WI38 (cell line): Measurements from ENCODE around the gene MAP3K14.
A peak's percentile ranks its signal among the peaks of the same experiment; 100 is the strongest.

Source experiments
- H3K4me3 ChIP-seq: 2 replicates; pipeline ENCODE4 v1.5.1; 2011; ENCODE audit warnings: low read depth, mild to moderate bottlenecking, control low read depth, low read length
- CTCF ChIP-seq: IDR thresholded peaks from 2 replicates; pipeline ENCODE4 v1.5.1; 2012; ENCODE audit warnings: low read depth, mild to moderate bottlenecking, control low read depth, low read length

The MAP3K14 gene

GRCh38 chr17:45320349-45320930, 3.6 kb upstream of the MAP3K14 start:
- TF ChIP-seq CTCF, result no peak
- no peak overlapping the region for H3K4me3 ChIP-seq

DNA sequence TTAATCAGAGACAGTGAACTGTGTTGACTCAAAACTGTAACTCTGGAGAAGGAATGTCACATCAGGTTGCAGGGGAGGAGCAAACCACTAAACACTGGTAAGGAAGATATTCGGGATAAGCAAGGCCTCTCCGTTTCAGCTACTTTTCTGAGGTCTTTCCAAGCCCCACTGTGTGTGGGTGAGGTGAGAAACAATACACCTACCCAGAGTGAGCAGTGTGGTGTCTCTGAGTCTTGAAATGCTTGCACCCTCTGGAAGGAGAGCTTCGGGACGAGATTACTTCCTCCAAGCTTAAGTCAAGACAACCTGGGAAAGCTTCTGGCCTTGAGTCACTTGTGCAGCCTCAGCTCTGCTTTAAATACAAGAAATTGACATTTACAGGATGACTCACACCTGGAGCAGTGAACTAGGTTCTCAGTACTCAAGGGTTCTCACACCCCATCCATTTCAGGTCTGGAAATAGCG, 2.5 kb upstream of the MAP3K14 start:
- no peak overlapping the region for H3K4me3 ChIP-seq
- TF ChIP-seq CTCF, result no peak

DNA sequence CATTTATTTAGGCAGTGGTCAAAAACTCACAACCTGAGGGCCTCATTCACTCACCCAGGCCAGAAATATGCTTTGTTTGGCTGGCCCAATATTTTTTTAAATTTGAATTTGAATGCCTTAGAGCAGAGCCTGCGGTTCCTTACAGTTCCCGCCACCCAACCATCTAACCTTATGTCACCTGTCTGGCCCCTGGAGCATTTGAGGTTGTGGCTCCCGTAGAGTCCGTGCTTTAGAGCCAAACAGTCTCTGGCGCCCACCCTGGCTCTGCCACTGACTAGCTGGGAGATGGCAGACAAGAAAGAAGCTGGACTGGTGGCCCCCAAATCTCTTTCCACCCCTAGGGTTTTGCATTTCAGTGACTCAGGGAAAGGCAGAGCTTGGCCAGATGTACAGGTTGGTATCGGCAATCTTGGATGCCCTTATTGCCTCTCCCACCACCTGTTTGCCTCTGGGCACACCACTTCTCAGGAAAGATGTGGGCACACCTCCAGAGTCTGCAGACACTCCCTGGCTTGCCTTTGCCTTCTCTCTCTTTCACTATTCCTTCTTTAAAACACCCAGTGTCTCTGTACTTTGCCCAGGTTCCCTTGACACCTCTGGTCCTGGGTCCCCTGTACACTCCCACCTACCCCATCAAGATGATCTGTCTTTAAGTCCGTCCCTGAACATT, 1.9 kb upstream of the MAP3K14 start:
- no peak overlapping the region for H3K4me3 ChIP-seq
- TF ChIP-seq CTCF, result no peak

DNA sequence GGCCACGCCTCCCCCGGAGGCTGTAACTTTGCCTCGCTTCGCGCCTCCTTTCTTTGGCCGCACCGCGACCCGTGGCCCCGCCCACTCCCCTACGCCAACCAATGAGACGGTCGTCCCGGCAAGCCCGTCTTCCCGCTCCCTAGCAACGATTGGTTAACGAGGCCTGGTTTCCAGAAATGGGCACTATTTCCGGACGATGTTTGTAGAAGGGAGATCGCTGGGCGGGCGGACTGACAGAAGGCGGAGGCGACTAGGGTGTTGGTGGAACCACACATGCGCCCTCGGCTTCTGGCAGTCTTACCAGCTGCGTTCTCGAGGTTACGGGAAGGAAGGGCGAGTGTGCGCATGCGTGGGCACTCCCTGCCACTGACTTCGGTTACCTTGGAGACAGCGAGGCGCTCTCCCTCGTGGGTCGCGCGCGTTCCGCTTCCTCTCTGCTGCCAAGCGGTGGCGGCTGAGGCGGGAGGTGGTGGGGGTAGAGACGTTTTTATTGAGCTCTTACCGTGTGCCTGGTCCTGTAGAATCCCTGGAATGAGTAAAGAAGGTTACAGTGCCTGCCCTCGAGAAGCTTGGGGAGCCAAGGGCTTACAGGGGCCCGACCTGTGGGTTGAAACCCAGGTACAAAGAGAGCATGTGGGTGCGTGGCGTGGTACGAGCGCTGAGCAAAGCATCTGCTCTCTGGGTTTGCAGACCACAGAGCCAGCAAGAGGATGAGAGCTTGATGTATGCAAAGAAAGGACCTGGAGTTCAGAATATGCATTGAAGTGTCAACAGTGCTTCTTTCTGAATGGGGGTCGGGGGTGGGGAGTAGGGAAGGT, 500 bp upstream of the MAP3K14 start:
- peak overlapping the region; percentile 60 for H3K4me3 ChIP-seq
- no peak for TF ChIP-seq CTCF

DNA sequence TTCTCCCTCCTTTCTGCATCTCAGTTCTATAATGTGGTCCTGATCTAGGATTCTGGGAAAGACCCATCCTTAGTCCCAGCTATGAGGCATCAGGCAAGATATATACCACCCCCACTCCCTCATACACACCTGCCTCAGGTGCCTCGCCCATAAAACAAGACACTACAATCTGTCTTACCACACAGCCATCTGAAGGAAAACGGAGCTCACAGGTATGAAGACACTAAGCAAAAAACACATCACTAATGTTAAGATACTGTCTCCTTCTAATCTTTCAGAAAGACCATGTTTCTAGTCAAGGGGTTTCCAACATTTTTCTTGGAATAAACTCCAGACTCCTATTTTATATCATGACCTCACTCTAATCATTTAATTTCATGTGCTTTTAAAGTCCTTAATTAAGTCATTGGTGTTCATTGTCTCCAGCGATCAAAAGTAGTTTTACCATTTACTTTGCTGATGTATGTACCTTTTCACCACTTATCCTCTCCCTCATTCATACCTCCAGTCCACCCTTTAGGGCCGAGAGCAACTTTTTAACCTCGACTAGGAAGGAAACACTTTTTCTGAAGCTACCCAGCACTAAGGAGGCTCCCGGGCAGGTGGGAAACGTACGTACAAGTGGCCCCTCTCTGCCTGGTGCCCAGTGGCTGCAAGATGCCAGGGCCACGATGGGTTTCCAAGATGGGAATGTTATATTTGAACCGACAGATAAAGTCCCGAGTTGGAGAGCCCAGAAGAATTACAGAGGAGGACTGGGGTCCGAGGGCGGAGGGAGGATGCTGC, 979 bp downstream of the MAP3K14 start:
- TF ChIP-seq CTCF, result no peak
- peak overlapping the region; percentile 74 for H3K4me3 ChIP-seq

DNA sequence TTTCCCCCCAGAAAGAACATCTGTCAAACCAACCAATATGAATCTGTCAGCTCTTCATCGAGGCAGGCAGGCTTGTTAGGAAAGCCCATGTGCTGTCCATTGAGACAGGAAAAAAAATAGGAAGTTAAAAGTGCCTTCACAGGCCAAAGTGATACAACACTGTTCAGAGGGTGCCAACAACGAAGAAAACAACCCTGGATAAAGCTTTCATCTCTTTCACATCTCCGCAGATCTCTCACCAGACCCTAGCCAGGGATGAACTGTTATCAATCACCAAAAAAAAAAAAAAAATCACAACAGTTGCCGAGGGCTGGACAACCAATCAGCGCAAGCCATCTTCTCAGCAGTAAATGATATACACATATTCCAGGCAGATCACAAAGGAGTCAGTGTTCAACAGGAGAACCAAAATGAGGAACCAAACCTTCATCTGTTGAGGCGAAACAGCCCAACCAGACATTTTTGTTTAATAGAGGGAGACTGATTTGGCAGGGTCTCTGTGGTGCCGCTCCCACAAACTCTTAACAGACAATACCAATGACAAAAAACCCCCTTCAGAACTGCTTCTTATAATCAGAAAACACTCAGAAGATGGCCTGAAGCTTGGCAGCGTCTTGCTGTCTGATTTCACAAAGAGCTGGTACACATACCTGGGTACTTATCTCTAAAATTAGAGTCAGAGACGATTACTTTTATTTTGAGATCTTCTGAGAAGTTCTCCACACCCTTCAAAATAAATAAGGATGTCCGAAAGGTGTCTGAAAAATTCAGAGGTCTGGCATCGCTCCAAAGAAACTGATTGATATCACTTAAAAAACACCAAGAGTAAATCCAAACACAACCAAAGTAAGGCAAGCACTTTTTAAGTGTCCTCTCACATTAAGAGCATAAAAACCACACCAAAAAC, 1.8 kb downstream of the MAP3K14 start:
- H3K4me3 ChIP-seq, result peak overlapping the region; percentile 74
- TF ChIP-seq CTCF, result no peak
